ENCODE data around the gene PIK3CB.
"Not testable (repeated sequence)": the region's sequence is repeated elsewhere in the genome, so short reads cannot be mapped to it uniquely, and the experiment has no call there.

- not testable (repeated sequence) for TF ChIP-seq CTCF, POLR2A, POLR2AphosphoS5 (IDR thresholded peaks at IDR 0.05)
Measured at GRCh38 chr3:138846824-138847223, 12.1 kb upstream of the PIK3CB start.
